Measurements from ENCODE around the gene EIF4E2.

GRCh38 chr2:232512602-232513001, 37.9 kb upstream of the EIF4E2 start:
- TF ChIP-seq CTCF (IDR thresholded peaks at IDR 0.05), result no peak
- no peak for TF ChIP-seq POLR2AphosphoS5 (IDR thresholded peaks at IDR 0.05; ENCODE audit: insufficient read depth in 1 of 2, low read depth in 1 of 2)
- no peak for TF ChIP-seq POLR2A (IDR thresholded peaks at IDR 0.05)

Data from vagina (tissue), 2 donors.